Measurements from ENCODE around the gene PRRX2.

The PRRX2 gene

GRCh38 chr9:129647635-129648034, 17.8 kb upstream of the PRRX2 start:
- DNase-seq (ENCODE audit: low read depth): no peak
- no peak overlapping the region for H3K4me3 ChIP-seq (ENCODE audit: low read depth, low read length)
- no peak for TF ChIP-seq CTCF (IDR thresholded peaks at IDR 0.05; ENCODE audit: control insufficient read depth, extremely low read depth, insufficient read depth)

- no peak for DNase-seq (ENCODE audit: low read depth)
- no peak for TF ChIP-seq CTCF (IDR thresholded peaks at IDR 0.05; ENCODE audit: control insufficient read depth, extremely low read depth, insufficient read depth)
- no peak overlapping the region for H3K4me3 ChIP-seq (ENCODE audit: low read depth, low read length)
These were observed 17.2 kb upstream of the PRRX2 start for GRCh38 chr9:129648092-129648763.

GRCh38 chr9:129648764-129649115, 16.7 kb upstream of the PRRX2 start:
- H3K4me3 ChIP-seq (ENCODE audit: low read depth, low read length): no peak overlapping the region

GRCh38 chr9:129649726-129650679, 15.4 kb upstream of the PRRX2 start:
- H3K4me3 ChIP-seq (ENCODE audit: low read depth, low read length): no peak overlapping the region
- no peak for TF ChIP-seq CTCF (IDR thresholded peaks at IDR 0.05; ENCODE audit: control insufficient read depth, extremely low read depth, insufficient read depth)
- no peak for DNase-seq (ENCODE audit: low read depth)

More at GRCh38 chr9:129648764-129649115, 16.7 kb upstream of the PRRX2 start:
- DNase-seq (ENCODE audit: low read depth): no peak
- TF ChIP-seq CTCF (IDR thresholded peaks at IDR 0.05; ENCODE audit: control insufficient read depth, extremely low read depth, insufficient read depth): no peak

- no peak for DNase-seq (ENCODE audit: low read depth)
- no peak for TF ChIP-seq CTCF (IDR thresholded peaks at IDR 0.05; ENCODE audit: control insufficient read depth, extremely low read depth, insufficient read depth)
- no peak overlapping the region for H3K4me3 ChIP-seq (ENCODE audit: low read depth, low read length)
These were observed 14.7 kb upstream of the PRRX2 start for GRCh38 chr9:129650680-129651235.

- no peak overlapping the region for H3K4me3 ChIP-seq (ENCODE audit: low read depth, low read length)
These were observed 11.5 kb upstream of the PRRX2 start for GRCh38 chr9:129653823-129654553.

More at GRCh38 chr9:129653823-129654553, 11.5 kb upstream of the PRRX2 start:
- DNase-seq (ENCODE audit: low read depth): no peak
- no peak for TF ChIP-seq CTCF (IDR thresholded peaks at IDR 0.05; ENCODE audit: control insufficient read depth, extremely low read depth, insufficient read depth)

Data from LNCaP clone FGC (cell line).